Heart left ventricle (tissue), 13 donors: ENCODE measurements around the gene TENT5A.

Experiments
- POLR2A ChIP-seq, 2 donors: fragments of 450-650 bp; IDR thresholded peaks; one replicate each; pipeline ENCODE4 v1.6.1; 2017; ENCODE audit warnings: antibody characterized with exemption in 2 of 2, mild to moderate bottlenecking in 2 of 2, moderate library complexity in 2 of 2
- TF ChIP-seq, protein P1 (sequence below), 12 donors: fragments of 200-600 bp; sonication (generic) in 4 of 12; IDR thresholded peaks; one replicate each; pipeline versions ENCODE4 v1.5.0 to v1.8.0; 2018 to 2022; ENCODE audit warnings: antibody characterized with exemption in 12 of 12, mild to moderate bottlenecking in 5 of 12
- donor health status: ischemic (EF 13 %, LVEDD 7.1; RV severe dilation, severe dysfunction).
- donor health status: DM: no; HTN: yes; CAD: no.
- donor health status: DM: no; HTN: no; CAD: no.
- donor health status: ischemic (EF 25% LVEDD 6.9; RV normal size, moderate dysfunction).
- donor health status: ischemic (EF 25% LVEDD 5.7; RV mildly dilated, moderate dysfunction).
- donor health status: ischemic (EF 35%, LVEDD 5.7; RV mildly dilated, moderate dysfunction).
- donor health status: nonischemic (EF 11% LVEDD 7.7; RV severe dilation, severe dysfunction).
- donor health status: DM: yes; HTN: yes; CAD: no.
- donor health status: PGD.
- donor health status: ischemic (EF 29% LVEDD 5.4; RV normal size, mild dysfunction).
- donor health status: nonischemic (EF 23%, LVEDD 6.1; RV moderate dilation, normal function).

DNA sequence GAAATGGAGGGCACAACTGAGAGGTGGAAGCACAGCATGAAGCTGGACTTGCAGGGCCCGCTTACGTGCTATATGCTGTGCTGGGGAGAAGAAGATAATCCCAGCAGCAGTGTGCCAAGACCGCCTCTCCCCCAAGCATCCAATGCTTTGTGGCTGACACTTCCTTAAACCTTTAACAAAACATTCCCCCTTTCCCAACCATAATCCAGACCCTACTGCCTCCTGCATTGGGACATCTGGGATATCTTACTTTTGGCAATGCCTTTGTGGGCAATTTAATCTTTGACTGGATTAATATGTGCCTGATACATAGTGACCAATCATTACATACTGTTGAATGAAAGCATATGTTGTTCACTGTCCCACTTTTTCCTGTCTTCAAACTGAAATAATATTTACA lies 3.1 kb upstream of the TENT5A start:
- TF ChIP-seq, protein P1, sequence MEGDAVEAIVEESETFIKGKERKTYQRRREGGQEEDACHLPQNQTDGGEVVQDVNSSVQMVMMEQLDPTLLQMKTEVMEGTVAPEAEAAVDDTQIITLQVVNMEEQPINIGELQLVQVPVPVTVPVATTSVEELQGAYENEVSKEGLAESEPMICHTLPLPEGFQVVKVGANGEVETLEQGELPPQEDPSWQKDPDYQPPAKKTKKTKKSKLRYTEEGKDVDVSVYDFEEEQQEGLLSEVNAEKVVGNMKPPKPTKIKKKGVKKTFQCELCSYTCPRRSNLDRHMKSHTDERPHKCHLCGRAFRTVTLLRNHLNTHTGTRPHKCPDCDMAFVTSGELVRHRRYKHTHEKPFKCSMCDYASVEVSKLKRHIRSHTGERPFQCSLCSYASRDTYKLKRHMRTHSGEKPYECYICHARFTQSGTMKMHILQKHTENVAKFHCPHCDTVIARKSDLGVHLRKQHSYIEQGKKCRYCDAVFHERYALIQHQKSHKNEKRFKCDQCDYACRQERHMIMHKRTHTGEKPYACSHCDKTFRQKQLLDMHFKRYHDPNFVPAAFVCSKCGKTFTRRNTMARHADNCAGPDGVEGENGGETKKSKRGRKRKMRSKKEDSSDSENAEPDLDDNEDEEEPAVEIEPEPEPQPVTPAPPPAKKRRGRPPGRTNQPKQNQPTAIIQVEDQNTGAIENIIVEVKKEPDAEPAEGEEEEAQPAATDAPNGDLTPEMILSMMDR (IDR thresholded peaks at IDR 0.05) = no peak
- no peak for TF ChIP-seq POLR2A (IDR thresholded peaks at IDR 0.05)
